A673 (cell line): ENCODE measurements around the gene MAP3K7.

Experiments used
- CTCF ChIP-seq: fragments of 300-800, 200-600 bp; sonication (generic); conservative IDR thresholded peaks from 2 replicates; pipeline ENCODE4 v1.5.1; 2017; ENCODE audit warnings: low read depth, mild to moderate bottlenecking, antibody characterized with exemption, low read length, moderate library complexity, mixed read lengths
- EZH2 ChIP-seq: fragments of 200-600 bp; sonication (generic); IDR thresholded peaks from 2 replicates; pipeline ENCODE4 v1.6.1; 2017; ENCODE audit warnings: borderline replicate concordance, low read depth, mild to moderate bottlenecking, mixed read lengths, antibody characterized with exemption, low read length; ENCODE audit not compliant: poor library complexity, severe bottlenecking

- TF ChIP-seq CTCF (no peak), EZH2 (no peak)
These were observed 48.4 kb downstream of the MAP3K7 start for GRCh38 chr6:90538278-90539046.
